Hepatic stellate cell (primary cell): ENCODE measurements around the gene EPB41.
"Not testable (repeated sequence)": the region's sequence is repeated elsewhere in the genome, so short reads cannot be mapped to it uniquely, and the experiment has no call there.

Experiments
- DNase-seq: peaks from one replicate; pipeline ENCODE4 v3.0.0; 2011; ENCODE audit warnings: low spot score

EPB41 gene

GRCh38 chr1:28927266-28927647, 12.9 kb downstream of the EPB41 start:
- DNase-seq, result no peak

DNA sequence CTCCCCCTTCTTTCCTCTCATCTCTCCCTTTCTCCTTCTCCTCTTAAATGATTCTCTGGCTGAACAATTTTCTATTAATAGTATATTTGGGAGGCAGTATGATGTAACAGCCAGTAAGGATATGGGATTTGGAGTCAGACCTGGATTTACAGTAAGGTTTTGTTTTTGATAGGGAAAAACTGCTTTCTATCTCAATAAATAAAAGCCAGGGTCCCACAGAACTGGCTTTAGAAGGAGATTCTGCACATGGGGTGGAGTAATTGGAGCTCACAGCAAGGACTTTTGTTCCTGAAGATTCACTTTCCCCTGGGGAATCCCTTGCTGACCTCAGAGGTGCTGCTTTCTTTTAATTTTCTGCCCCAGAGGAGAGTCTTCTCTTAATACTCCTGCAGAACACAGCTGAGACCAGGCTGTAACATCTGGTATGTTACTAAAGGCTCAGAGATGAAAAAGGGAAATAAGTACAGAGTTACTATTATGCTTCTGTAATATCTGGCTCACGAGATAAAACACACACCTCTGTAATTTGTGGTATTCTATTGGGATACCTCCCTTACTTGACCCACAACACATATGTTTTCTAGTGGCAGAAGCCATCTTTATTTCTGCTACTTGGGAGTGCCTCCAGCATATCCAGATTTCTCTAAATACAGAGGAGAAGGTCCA, 13.4 kb downstream of the EPB41 start:
- no peak for DNase-seq

DNA sequence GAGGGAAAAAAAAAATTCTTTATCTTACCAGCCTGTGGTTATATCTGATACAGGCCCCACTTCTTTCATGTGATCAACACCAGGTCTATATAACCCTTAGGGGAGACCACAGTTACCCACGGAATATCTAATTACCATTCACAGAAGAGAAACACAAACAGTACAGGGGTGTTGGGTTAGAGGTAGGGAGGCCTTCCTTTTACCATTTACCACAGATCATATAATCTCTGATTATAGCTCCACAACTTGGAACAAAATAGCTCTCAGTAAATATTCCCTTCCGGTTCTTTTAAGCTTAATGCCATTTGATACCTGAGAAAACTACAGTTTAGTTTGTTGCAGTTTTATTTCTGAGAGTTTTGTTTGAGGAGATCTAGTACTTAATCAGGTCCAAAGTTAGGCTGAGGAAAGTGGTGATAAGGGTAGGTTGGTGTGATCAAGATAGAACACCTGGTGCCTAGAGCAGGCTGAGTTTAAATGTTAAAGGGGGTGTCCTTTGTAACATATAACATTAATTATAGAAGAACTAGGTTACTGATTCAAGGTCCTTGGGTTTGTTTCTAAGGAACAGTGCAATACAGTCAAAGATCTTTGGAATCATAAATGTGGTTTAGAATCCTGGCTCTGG, 14.1 kb downstream of the EPB41 start:
- DNase-seq, result no peak

DNA sequence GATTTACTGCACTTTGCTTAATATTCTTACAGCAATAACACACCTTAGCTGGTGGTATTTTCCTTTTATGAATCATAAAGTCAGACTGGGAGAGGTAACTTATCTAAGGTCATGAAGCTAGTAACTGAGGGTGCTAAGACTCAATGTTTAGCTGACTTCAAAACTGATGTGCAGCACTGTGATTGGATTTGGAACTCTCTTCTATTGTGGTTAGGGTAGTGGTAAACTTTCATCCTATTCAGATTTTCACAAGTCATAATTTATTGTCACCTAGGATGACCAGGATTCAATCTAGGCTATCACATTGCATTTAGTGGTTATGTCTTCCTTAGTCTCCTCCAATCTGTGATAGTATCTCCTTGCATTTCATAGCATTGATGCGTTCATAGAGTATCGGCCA, 18.9 kb downstream of the EPB41 start:
- no peak for DNase-seq

GRCh38 chr1:28933918-28934317, 19.5 kb downstream of the EPB41 start:
- no peak for DNase-seq

GRCh38 chr1:28934676-28935075, 20.3 kb downstream of the EPB41 start:
- DNase-seq, result no peak

DNA sequence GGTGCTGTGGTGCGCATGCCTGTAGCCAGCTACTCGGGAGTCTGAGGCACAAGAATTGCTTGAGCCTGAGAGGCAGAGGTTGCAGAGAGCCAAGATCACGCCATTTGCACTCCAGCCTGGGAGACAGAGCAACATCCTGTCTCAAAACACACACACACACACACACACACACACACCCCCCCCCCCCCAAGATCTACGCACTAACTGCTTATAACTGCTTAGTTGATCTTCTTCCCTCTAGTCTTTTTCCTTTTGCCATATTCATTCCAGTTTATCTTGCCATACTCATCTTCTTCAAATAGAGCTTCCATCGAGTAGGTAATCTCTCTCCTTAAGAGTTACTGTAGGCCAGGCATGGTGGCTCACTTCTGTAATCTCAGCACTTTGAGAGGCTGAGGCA, 20.9 kb downstream of the EPB41 start:
- no peak for DNase-seq

DNA sequence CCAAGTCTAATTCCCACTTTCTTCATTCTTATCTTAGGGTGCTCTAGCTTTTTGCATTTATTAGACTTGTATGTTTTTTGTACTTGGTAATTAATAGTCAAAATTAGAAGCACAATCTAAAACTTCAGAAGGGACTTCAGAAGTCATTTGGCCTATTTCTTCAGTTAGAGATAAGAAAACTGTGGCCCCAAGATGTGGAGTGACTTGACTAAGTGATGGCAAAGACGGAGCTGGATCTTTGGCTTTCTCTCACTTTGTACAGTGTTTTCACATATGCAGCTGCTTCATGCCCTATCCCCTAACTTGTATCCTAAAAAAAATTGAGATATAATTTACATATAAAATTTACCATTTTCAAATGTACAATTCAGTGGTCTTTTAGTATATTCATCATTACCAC, 21.7 kb downstream of the EPB41 start:
- no peak for DNase-seq

GRCh38 chr1:28936528-28936927, 22.2 kb downstream of the EPB41 start:
- no peak for DNase-seq

DNA sequence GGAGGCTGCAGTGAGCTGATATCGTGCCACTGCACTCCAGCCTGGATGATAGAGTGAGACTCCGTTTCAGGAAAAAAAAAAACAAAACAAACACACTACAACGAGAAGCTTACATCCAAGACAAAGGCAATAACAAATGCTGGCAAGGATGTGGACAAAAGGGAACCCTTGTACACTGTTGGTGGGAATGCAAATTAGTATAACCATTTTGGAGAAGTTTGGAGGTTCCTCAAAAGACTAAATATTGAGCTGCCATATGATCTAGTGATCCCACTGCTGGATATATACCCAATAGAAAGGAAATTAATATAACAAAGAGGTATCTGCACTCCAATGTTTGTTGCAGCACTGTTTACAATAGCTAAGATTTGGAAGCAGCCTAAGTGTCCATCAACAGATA, 29.2 kb downstream of the EPB41 start:
- DNase-seq, result not testable (repeated sequence)

DNA sequence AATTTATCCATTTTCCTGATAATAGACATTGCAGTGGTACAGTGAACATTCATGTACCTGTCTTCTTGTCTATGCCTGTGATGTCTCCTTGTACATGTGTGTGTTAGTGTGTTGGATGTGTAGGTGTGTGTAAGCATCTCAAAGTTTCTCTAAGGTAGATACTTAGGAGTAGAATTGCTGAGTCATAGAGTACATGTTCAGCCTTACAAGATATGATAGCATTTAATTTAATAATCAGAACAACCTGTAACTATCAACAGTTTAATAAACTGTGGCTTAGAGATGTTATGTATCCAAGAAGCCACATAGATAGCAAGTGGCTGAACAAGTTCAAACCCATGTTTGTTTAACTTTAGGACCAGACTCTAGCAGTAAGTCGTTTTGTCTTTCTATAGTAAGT, 35.6 kb downstream of the EPB41 start:
- no peak for DNase-seq

DNA sequence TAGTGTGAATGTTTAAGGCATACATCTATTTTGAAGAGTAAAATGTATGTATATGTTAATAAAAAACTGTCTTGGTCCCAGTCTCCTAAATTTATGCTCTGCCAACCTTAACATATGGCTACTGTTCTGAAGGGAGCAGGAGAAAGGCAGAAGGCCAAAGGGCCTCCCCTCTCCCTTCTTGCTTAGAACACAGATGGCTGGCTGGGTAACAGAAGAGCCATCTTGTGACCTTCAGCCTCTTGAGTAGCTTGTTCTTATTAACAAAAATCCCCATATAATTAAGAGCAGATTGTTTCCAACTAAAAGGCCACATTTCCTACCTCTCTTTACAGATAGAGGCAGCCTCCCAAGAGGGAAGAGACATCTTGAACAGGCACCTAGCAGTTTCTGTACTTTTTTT, 36.1 kb downstream of the EPB41 start:
- DNase-seq, result no peak

DNA sequence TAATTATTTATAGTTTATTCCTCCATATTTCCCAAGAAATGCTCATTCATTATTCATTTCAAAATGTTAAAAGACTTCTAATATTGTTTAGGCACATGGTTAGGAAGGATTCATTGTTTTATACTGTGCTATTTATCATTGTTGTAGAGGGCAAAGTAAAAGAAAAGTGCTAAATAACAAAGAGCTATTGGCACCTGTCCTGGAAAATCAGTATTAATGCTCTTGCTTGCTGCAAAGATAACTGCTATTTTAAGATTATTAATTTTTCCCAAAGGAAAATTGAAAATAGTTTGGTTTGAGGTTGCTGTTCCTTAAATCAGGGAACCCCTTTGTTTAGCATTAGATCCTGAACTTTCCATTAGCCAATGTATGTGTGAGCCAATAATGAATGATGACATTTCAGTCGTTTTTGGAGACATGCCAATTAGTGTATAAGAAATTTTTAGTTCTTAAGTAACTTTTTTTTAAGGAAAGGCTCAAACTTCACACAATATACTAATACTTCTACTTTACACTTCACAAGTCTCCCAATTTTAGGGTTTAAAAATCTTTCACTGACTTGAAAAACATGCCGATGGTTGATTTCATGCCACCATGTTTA, 39.9 kb downstream of the EPB41 start:
- DNase-seq, result no peak

DNA sequence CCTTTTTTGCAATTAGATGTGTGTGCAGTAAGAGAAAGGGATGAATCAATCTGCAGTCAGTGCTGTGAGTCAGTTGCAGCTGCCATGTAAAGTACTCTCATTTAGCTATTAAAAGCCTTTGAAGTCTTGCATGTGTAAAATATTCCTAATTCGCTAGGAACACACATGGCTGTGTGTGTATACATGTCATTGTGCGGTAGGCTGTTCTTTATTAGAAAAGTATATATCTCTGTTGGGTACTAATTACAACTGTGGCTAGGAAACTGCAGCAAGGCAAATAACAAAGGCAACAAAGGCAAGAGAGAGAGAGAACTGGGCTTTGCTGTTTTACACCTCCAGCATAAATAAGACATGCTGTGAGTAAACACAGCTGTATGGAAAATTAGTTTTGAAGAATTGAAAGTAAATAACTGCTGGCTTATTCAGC, 41.7 kb downstream of the EPB41 start:
- DNase-seq, result no peak

DNA sequence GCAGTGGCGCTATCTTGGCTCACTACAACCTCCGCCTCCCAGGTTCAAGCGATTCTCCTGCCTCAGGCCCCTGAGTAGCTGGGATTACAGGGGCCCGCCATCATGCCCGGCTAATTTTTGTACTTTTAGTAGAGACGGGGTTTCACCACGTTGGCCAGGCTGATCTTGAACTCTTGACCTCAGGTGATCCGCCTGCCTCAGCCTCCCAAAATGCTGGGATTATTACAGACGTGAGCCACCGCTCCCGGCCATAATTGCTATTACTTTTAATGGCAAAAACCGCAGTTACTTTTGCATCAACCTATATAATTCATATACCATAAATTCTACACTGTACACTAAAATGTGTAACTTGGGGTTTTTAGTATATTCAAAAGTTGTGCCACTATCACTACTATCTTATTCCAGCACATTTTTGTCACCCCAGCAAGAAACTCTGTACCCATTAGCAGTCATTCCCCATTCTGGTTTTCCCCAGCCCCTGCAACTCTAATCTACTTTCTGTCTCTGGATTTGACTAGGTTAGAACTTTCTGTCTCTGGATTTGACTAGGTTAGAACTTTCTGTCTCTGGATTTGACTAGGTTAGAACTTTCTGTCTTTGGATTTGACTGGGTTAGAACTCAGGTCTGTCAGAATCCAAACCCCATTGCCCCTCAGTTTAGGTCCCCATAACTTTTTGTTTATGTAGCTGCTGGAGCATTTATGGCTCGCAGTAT, 47.9 kb downstream of the EPB41 start:
- DNase-seq, result not testable (repeated sequence)

DNA sequence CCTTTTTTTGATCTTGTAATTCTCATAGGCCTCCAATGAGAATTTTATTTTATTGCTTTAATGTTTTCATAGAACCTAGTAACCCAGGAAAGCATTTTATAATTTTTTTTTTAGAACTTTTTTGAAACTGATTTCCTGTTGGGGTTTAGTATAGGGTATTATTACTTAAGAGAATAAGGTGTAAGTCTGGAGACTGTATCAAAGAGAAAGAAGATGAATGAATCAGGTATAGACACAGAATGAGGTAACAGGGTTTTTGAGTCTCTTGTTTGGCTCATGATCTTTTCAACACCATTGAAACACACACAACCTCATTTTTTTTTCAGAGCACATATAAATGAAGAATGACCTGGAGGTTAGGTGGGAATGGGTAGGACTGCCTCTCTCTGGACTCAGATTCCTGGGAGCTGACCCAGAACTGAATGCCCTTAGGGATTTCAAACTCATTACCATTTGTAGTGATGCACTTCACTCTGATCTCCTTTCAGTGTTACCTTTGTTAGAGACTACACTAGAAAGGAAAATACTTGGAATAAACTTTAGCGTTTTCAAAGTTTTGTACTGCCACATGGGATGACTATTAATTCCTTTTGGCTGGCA, 51.0 kb downstream of the EPB41 start:
- no peak for DNase-seq

DNA sequence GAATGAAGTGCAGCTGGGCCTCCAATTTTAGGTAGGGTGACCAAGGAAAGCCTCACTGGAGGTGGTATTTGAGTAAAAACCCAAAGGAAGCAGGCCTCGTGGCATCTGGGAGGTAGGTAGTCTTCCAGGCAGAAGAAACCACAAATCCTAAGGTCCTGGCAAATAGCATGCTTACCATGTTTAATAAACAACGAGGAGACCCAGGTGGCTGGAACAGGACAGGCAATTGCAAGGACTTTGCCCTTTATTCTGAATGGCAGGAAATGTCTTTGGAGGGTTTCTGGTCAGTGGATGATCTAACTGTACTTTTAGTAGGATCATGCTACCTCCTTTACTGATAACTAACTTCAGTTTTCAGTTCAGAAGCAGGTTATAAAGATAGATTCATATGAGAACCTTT, 52.2 kb downstream of the EPB41 start:
- no peak for DNase-seq

DNA sequence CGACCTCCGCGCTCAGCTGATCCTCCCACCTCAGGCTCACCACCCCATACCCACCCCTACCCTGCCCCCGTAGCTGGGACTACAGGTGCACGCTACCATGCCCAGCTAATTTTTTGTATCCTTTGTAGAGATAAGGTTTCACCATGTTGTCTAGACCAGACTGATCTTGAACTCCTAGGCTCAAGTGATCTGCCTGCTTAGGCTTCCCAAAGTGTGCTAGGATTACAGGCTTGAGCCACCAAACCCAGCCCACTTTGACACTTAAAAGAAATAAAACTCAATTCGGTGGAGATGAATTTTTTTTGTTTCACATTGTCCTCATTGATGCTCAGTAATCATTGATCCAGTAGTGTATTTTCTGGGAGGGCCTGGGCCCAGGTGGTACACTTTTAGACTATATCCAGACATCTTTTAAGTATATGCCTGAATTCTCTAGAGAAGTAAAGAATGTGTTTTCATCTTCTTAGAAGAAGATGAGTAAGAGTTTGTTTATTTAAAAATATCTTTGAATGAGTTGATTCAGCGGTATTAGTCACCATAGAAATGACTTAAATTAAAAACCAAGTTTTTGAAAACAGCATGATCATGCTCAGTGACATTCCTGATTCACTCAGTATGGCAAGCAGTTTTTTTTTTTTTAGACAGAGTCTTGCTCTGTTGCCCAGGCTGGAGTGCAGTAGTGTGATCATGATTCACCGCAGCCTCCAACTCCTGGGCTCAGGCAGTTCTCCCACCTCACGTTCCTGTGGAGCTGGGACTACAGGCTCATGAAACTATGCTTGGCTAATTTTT, 57.8 kb downstream of the EPB41 start:
- DNase-seq, result peak; percentile 61

GRCh38 chr1:28973596-28974421, 59.4 kb downstream of the EPB41 start:
- peak; percentile 32 for DNase-seq

GRCh38 chr1:28974432-28974831, 60.1 kb downstream of the EPB41 start:
- no peak for DNase-seq

GRCh38 chr1:28976248-28976647, 61.9 kb downstream of the EPB41 start:
- DNase-seq, result no peak
